ENCODE data around the gene CDK5RAP2.

Gene CDK5RAP2

GRCh38 chr9:120345379-120345778, 234.6 kb downstream of the CDK5RAP2 start:
- no peak for DNase-seq (ENCODE audit: low read depth)
- TF ChIP-seq CTCF (IDR thresholded peaks at IDR 0.05; ENCODE audit: low read length, missing control alignments) = no peak
- no peak overlapping the region for H3K4me3 ChIP-seq (replicated peaks; ENCODE audit: low read depth, low read length)

GRCh38 chr9:120344230-120344629, 235.7 kb downstream of the CDK5RAP2 start:
- no peak overlapping the region for H3K4me3 ChIP-seq (replicated peaks; ENCODE audit: low read depth, low read length)
- TF ChIP-seq CTCF (IDR thresholded peaks at IDR 0.05; ENCODE audit: low read length, missing control alignments) = no peak
- peak; percentile 75 for DNase-seq (ENCODE audit: low read depth)

GRCh38 chr9:120343416-120343815, 236.6 kb downstream of the CDK5RAP2 start:
- H3K4me3 ChIP-seq (replicated peaks; ENCODE audit: low read depth, low read length) = no peak overlapping the region
- no peak for TF ChIP-seq CTCF (IDR thresholded peaks at IDR 0.05; ENCODE audit: low read length, missing control alignments)

More at GRCh38 chr9:120343416-120343815, 236.6 kb downstream of the CDK5RAP2 start:
- DNase-seq (ENCODE audit: low read depth) = no peak
